GM23248 (cell line): ENCODE data around the gene SLC7A9.

ENCODE experiments used
- EZH2 ChIP-seq: fragments of 200-600 bp; sonication (generic); IDR thresholded peaks from 2 replicates; pipeline ENCODE4 v1.6.1; 2018; ENCODE audit warnings: antibody characterized with exemption, mild to moderate bottlenecking; ENCODE audit not compliant: insufficient read depth, poor library complexity, severe bottlenecking
- EZH2phosphoT487 ChIP-seq: fragments of 200-600 bp; sonication (generic); IDR thresholded peaks from 2 replicates; pipeline ENCODE4 v1.6.1; 2018; ENCODE audit warnings: antibody characterized with exemption, moderate library complexity, mild to moderate bottlenecking, low read depth; ENCODE audit not compliant: insufficient read depth

- TF ChIP-seq EZH2 (no peak), EZH2phosphoT487 (no peak)
Measured at GRCh38 chr19:32816555-32817099, 52.9 kb downstream of the SLC7A9 start.
